Measurements from ENCODE around the gene TRAPPC14. TPM values are rescaled to one million over a fixed set of nuclear protein-coding genes. Genes with fewer than 3 reads are reported as not detected.
"Not testable (repeated sequence)": the region's sequence is repeated elsewhere in the genome, so short reads cannot be mapped to it uniquely, and the experiment has no call there.

TRAPPC14 gene
- total and polyA plus RNA-seq, 5 donors from 2014 or later = 2.3 to 54.6 (median 4.1) TPM

DNA sequence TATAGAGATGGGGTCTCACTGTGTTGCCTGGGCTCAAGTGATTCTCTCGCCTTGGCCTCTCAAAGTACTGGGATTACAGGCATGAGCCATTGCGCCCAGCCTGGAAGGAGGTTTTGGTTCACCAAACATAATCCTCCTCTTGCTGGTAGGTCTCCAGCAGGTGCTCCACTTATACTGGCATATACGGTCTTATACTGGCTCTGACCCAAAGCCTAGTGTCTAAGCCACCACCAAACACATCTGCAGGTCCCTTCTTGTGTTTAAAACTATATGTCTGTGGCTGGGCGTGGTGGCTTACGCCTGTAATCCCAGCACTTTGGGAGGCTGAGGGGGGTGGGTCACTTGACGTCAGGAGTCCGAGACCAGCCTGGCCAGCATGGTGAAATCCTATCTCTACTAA is 26.4 kb downstream of the TRAPPC14 start:
- no peak overlapping the region for H3K27ac Mint-ChIP-seq
- no peaks in the 10 kb centered on the region for H3K36me3 Mint-ChIP-seq
- no peaks in the 10 kb centered on the region for H3K9me3 Mint-ChIP-seq
- H3K4me1 Mint-ChIP-seq = peaks cover 0 to 15% (median 11%) of the 10 kb centered on the region in 4 donors
- peaks cover 8% of the 10 kb centered on the region for H3K27me3 Mint-ChIP-seq
- H3K36me3 ChIP-seq (ENCODE audit: control insufficient read depth, insufficient read depth, low read length) = no peaks in the 10 kb centered on the region
- no peak overlapping the region for H3K27ac ChIP-seq (ENCODE audit: insufficient read depth, low read length, poor library complexity, severe bottlenecking)
- H3K4me3 ChIP-seq (ENCODE audit: low read depth, low read length) = no peak overlapping the region
- no peaks in the 10 kb centered on the region for H3K27me3 ChIP-seq (ENCODE audit: control insufficient read depth, insufficient read depth, low read length)
- no peaks in the 10 kb centered on the region for H3K9me3 ChIP-seq (ENCODE audit: control insufficient read depth in 2 of 2, low read length in 2 of 2)
- peaks cover 16% of the 10 kb centered on the region for H3K4me1 ChIP-seq (ENCODE audit: control insufficient read depth, insufficient read depth, low read length, poor library complexity, severe bottlenecking)
- DNase-seq = no peak
- H3K4me3 Mint-ChIP-seq = peak overlapping the region in 1 of 4 donors; percentile 22
- no peak for ATAC-seq (ENCODE audit: low read depth in 2 of 2)

DNA sequence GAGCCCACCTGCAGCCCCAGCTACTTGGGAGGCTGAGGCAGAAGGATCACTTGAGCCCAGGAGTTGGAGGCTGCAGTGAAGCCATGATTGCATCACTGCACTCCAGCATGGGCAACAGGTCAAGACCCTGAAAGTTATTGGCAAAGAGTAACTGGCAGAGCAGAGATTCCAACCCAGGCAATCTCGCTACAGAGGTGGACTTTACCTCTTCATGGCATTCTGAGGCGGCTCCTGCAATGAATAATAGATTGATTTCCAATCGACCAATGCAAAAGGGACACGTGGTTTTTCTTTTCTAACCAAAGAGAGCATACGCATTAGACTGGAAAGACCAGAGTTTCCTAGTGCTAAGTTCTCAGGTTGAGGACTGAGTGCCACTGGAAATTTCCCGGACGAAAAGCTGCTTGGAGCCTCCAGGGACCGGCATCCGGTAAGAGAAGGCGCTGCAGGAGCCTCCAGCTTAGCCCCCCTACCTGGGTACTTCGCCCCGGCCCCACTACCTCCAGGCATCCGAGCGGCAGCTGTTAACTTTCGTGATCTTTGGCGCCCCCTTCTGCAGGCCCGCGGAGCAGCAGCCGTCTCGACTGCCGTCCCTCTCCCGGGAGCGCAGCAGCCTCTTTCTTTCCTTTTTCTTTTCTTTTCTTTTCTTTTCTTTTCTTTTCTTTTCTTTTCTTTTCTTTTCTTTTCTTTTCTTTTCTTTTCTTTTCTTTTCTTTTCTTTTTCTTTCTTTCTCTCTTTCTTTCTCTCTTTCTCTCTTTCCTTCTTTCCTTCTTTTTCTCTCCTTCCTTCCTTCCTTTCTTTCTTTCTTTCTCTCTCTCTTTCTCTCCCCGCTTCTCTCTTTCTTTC is 27.7 kb downstream of the TRAPPC14 start:
- Mint-ChIP-seq H3K4me1 (peaks cover 0 to 26% (median 16%) of the 10 kb centered on the region in 4 donors), H3K4me3 (peak overlapping the region in 3 of 4 donors; percentile 36 to 96 (median 68)), H3K9me3 (no peaks in the 10 kb centered on the region), H3K36me3 (no peaks in the 10 kb centered on the region), H3K27ac (no peak overlapping the region), H3K27me3 (peaks cover 8% of the 10 kb centered on the region)
- DNase-seq (peak; percentile 75 to 80 (median 75)), ATAC-seq (ENCODE audit: low read depth in 2 of 2) (no peak)
- no peak overlapping the region for H3K4me3 ChIP-seq (ENCODE audit: low read depth, low read length)
- H3K4me1 ChIP-seq (ENCODE audit: control insufficient read depth, insufficient read depth, low read length, poor library complexity, severe bottlenecking) = peaks cover 22% of the 10 kb centered on the region
- H3K27ac ChIP-seq (ENCODE audit: insufficient read depth, low read length, poor library complexity, severe bottlenecking) = no peak overlapping the region
- no peaks in the 10 kb centered on the region for H3K9me3 ChIP-seq (ENCODE audit: control insufficient read depth in 2 of 2, low read length in 2 of 2)
- no peaks in the 10 kb centered on the region for H3K36me3 ChIP-seq (ENCODE audit: control insufficient read depth, insufficient read depth, low read length)
- H3K27me3 ChIP-seq (ENCODE audit: control insufficient read depth, insufficient read depth, low read length) = no peaks in the 10 kb centered on the region

DNA sequence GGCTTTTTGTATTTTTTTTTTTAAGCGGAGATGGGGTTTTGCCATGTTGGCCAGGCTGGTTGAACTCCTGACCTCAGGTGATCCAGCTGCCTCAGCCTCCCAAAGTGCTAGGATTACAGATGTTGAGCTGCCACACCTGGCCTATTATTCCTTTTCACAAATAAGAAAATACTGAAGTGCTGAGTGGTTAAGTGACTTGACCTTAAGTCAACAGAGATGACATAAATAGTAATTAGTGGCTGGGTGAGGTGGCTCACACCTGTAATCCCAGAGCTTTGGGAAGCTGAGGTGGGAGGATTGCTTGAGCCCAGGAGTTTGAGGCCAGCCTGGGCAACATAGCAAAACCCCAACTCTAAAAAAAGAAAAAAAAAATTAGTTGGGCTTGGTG is 28.3 kb downstream of the TRAPPC14 start:
- peaks cover 0 to 32% (median 18%) of the 10 kb centered on the region in 4 donors for H3K4me1 Mint-ChIP-seq

DNA sequence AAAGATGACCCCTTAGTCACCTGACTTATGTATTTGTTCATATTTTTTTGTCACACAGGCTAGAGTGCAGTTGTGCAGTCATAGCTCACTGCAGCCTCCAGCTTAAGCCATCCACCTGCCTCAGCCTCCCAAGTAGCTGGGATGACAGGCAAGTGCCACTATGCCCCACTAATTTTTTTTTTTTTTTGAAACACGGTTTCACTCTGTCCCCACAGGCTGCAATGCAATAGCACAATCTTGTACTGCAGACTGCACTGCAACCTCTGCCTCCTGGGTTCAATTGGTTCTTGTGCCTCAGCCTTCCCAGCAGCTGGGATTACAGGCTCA is 29.9 kb downstream of the TRAPPC14 start:
- H3K27ac ChIP-seq (ENCODE audit: insufficient read depth, low read length, poor library complexity, severe bottlenecking) = no peak overlapping the region
- no peaks in the 10 kb centered on the region for H3K36me3 Mint-ChIP-seq
- no peaks in the 10 kb centered on the region for H3K9me3 ChIP-seq (ENCODE audit: control insufficient read depth in 2 of 2, low read length in 2 of 2)
- DNase-seq (peak in 1 of 3 donors; percentile 11), ATAC-seq (ENCODE audit: low read depth in 2 of 2) (no peak)
- H3K4me3 Mint-ChIP-seq = peak overlapping the region; percentile 83 to 97 (median 84)
- peak overlapping the region in 2 of 3 donors; percentile 80 to 85 for H3K27ac Mint-ChIP-seq
- H3K4me1 ChIP-seq (ENCODE audit: control insufficient read depth, insufficient read depth, low read length, poor library complexity, severe bottlenecking) = peaks cover 37% of the 10 kb centered on the region
- H3K27me3 Mint-ChIP-seq = peaks cover 8% of the 10 kb centered on the region
- no peaks in the 10 kb centered on the region for H3K9me3 Mint-ChIP-seq
- peaks cover 0 to 44% (median 26%) of the 10 kb centered on the region in 4 donors for H3K4me1 Mint-ChIP-seq
- H3K36me3 ChIP-seq (ENCODE audit: control insufficient read depth, insufficient read depth, low read length) = no peaks in the 10 kb centered on the region
- H3K27me3 ChIP-seq (ENCODE audit: control insufficient read depth, insufficient read depth, low read length) = no peaks in the 10 kb centered on the region
- H3K4me3 ChIP-seq (ENCODE audit: low read depth, low read length) = no peak overlapping the region

More for the DNA sequence above, 28.3 kb downstream of the TRAPPC14 start:
- not testable (repeated sequence) for H3K27ac Mint-ChIP-seq; DNase-seq; H3K9me3 Mint-ChIP-seq; ATAC-seq (ENCODE audit: low read depth in 2 of 2); H3K36me3 Mint-ChIP-seq; H3K27ac ChIP-seq (ENCODE audit: insufficient read depth, low read length, poor library complexity, severe bottlenecking); H3K27me3 Mint-ChIP-seq; H3K36me3 ChIP-seq (ENCODE audit: control insufficient read depth, insufficient read depth, low read length); H3K9me3 ChIP-seq (ENCODE audit: control insufficient read depth in 2 of 2, low read length in 2 of 2); H3K27me3 ChIP-seq (ENCODE audit: control insufficient read depth, insufficient read depth, low read length); H3K4me3 ChIP-seq (ENCODE audit: low read depth, low read length)
- H3K4me1 ChIP-seq (ENCODE audit: control insufficient read depth, insufficient read depth, low read length, poor library complexity, severe bottlenecking) = peaks cover 28% of the 10 kb centered on the region
- peak overlapping the region in 1 of 4 donors; percentile 68 for H3K4me3 Mint-ChIP-seq

DNA sequence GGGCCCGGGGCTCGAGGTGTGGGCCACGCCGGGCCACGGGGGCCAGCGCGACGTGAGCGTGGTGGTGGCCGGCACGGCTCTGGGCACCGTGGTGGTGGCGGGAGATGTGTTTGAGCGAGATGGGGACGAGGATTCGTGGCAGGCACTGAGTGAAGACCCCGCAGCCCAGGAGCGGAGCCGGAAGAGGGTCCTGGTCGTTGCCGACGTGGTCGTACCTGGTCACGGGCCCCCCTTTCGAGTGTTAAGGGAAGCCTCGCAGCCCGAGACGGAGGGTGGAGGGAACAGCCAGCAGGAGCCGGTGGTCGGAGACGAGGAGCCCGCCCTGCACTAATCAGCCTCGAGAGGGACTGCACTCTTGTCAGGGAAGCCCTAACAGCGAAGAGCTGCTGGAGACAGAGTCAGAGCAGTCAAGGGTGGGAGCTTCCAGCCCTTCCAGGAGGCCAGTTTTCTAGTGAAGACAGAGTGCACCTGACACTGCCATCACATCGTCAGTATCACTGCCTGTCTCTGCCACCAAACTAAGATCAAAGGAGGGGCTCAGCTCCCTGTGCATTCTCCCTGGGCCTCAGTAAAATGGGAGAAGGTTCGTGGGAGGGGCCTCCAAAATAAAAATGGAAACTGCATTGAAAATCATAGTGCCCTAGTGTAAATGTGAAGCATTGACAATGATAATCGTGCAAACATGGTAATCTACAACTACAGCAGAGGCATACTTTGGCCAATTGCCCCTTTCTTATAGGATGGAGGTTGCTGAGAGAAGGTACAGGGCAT is 30.5 kb downstream of the TRAPPC14 start:
- Mint-ChIP-seq H3K27ac (peak overlapping the region; percentile 76 to 85 (median 80)), H3K27me3 (peaks cover 8% of the 10 kb centered on the region), H3K4me1 (peaks cover 0 to 44% (median 26%) of the 10 kb centered on the region in 4 donors), H3K4me3 (peak overlapping the region; percentile 83 to 97 (median 84)), H3K9me3 (no peaks in the 10 kb centered on the region), H3K36me3 (no peaks in the 10 kb centered on the region)
- DNase-seq = peak in 2 of 3 donors; percentile 18 to 43
- peak overlapping the region; percentile 32 for H3K4me3 ChIP-seq (ENCODE audit: low read depth, low read length)
- H3K36me3 ChIP-seq (ENCODE audit: control insufficient read depth, insufficient read depth, low read length) = no peaks in the 10 kb centered on the region
- H3K27ac ChIP-seq (ENCODE audit: insufficient read depth, low read length, poor library complexity, severe bottlenecking) = peak overlapping the region; percentile 97
- H3K27me3 ChIP-seq (ENCODE audit: control insufficient read depth, insufficient read depth, low read length) = no peaks in the 10 kb centered on the region
- no peaks in the 10 kb centered on the region for H3K9me3 ChIP-seq (ENCODE audit: control insufficient read depth in 2 of 2, low read length in 2 of 2)
- no peak for ATAC-seq (ENCODE audit: low read depth in 2 of 2)
- H3K4me1 ChIP-seq (ENCODE audit: control insufficient read depth, insufficient read depth, low read length, poor library complexity, severe bottlenecking) = peaks cover 37% of the 10 kb centered on the region

DNA sequence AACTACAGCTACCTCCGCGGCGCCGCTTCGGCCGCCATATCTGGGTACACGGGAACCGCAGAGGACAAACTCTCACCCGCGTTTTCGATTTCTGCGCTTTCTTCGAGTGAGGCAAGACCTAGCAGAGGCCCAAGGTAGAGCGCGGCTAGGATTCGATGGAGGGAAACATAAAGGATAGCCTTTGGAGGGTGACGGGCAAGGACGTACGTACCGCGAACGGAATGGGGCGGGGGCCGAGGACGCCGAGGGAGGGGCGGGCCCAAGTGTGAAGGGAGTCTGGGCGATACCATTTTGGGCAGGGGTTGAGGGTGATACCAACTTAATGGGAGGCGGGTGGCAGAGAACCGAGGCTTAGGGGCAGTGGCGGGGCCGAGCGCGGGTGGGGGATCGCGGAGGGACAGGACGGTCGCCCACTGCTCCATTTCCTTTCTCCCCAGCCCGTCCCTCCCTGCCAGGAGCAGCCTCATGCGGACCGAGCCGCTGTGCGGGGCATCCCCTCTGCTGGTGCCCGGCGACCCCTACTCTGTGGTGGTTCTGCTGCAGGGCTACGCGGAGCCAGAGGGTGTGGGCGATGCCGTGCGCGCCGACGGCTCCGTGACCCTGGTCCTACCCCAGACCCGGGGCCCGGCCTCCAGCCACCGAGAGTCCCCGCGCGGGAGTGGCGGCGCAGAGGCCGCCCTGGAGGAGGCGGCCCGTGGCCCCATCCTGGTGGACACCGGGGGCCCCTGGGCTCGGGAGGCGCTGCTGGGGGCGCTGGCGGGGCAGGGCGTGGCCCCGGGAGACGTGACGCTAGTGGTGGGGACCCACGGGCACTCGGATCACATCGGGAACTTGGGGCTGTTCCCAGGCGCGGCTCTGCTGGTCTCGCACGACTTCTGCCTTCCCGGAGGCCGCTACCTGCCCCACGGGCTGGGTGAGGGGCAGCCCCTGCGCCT is 31.3 kb downstream of the TRAPPC14 start, which contains the start of gene MBLAC1:
Gene MBLAC1, plus strand, starts transcription at position 37 of the 935 bp plus-strand sequence. Its CDS starts 429 bp downstream, at position 466.
- Mint-ChIP-seq H3K27ac (peak within 1 kb of the TSS; percentile 99 to 100 (median 99)), H3K36me3 (no peaks in the 10 kb centered on the region), H3K9me3 (no peaks in the 10 kb centered on the region), H3K4me3 (peak within 1 kb of the TSS; percentile 97 to 100 (median 99)), H3K4me1 (peaks cover 0 to 41% (median 24%) of the 10 kb centered on the region in 4 donors), H3K27me3 (no peaks in the 10 kb centered on the region)
- Histone ChIP-seq H3K27ac (ENCODE audit: insufficient read depth, low read length, poor library complexity, severe bottlenecking) (peak within 1 kb of the TSS; percentile 97), H3K9me3 (ENCODE audit: control insufficient read depth in 2 of 2, low read length in 2 of 2) (no peaks in the 10 kb centered on the region), H3K36me3 (ENCODE audit: control insufficient read depth, insufficient read depth, low read length) (peaks cover 5% of the 10 kb centered on the region), H3K4me3 (ENCODE audit: low read depth, low read length) (peak within 1 kb of the TSS; percentile 84), H3K27me3 (ENCODE audit: control insufficient read depth, insufficient read depth, low read length) (no peaks in the 10 kb centered on the region), H3K4me1 (ENCODE audit: control insufficient read depth, insufficient read depth, low read length, poor library complexity, severe bottlenecking) (peaks cover 37% of the 10 kb centered on the region)
- peak; percentile 86 to 96 (median 93) for DNase-seq
- ATAC-seq (ENCODE audit: low read depth in 2 of 2) = peak; percentile 80 to 83
